ENCODE measurements around the gene MUC5B. TPM values are rescaled to one million over a fixed set of nuclear protein-coding genes. Genes with fewer than 3 reads are reported as not detected.
"Not testable (repeated sequence)": the region's sequence is repeated elsewhere in the genome, so short reads cannot be mapped to it uniquely, and the experiment has no call there.

The MUC5B gene
- total RNA-seq, 1 experiment from 2014 or later = under 0.01 TPM

DNA sequence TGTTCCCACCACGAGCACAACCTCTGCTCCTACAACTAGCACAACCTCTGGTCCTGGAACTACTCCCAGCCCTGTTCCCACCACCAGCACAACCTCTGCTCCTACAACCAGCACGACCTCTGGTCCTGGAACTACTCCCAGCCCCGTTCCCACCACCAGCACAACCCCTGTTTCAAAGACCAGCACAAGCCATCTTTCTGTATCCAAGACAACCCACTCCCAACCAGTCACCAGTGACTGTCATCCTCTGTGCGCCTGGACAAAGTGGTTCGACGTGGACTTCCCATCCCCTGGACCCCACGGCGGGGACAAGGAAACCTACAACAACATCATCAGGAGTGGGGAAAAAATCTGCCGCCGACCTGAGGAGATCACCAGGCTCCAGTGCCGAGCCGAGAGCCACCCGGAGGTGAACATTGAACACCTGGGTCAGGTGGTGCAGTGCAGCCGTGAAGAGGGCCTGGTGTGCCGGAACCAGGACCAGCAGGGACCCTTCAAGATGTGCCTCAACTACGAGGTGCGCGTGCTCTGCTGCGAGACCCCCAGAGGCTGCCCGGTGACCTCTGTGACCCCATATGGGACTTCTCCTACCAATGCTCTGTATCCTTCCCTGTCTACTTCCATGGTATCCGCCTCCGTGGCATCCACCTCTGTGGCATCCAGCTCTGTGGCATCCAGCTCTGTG lies 30.9 kb upstream of the MUC5B start:
- not testable (repeated sequence) for DNase-seq (ENCODE audit: extremely low read depth, low read depth)

GRCh38 chr11:1192741-1193325 lies 30.0 kb upstream of the MUC5B start:
- no peak for DNase-seq (ENCODE audit: extremely low read depth, low read depth)

DNA sequence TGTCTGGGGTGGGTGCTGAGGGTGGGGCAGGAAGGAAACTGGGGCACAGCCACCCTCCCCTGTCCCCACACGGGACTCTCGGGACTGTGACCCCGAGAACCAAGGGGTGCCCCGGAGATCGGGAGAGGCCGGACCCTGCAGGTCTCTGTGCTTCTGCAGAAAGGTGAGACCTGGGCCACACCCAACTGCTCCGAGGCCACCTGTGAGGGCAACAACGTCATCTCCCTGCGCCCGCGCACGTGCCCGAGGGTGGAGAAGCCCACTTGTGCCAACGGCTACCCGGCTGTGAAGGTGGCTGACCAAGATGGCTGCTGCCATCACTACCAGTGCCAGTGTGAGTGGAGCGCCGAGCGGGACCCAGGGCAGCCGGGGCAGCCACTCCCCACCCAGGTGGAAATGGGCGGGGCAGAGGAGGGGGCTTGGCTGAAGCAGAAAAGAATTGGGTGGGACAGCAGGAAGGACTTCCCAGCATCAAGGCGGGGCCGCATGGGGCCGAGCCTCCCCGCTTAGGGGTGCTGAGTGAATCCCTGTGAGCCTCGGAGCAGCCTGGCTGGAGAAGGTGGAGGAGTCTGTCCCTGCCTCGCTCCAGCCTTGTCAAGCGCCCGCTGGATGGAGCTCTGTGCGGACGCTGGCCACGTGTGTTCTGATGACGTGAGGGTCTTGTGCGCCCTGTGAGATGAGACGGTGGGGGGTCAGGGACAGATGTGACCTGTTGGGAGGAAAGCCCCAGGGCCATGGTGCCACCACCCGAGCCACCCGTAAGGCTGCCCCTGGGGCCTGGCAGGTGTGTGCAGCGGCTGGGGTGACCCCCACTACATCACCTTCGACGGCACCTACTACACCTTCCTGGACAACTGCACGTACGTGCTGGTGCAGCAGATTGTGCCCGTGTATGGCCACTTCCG lies 29.3 kb upstream of the MUC5B start:
- DNase-seq (ENCODE audit: extremely low read depth, low read depth) = no peak

DNA sequence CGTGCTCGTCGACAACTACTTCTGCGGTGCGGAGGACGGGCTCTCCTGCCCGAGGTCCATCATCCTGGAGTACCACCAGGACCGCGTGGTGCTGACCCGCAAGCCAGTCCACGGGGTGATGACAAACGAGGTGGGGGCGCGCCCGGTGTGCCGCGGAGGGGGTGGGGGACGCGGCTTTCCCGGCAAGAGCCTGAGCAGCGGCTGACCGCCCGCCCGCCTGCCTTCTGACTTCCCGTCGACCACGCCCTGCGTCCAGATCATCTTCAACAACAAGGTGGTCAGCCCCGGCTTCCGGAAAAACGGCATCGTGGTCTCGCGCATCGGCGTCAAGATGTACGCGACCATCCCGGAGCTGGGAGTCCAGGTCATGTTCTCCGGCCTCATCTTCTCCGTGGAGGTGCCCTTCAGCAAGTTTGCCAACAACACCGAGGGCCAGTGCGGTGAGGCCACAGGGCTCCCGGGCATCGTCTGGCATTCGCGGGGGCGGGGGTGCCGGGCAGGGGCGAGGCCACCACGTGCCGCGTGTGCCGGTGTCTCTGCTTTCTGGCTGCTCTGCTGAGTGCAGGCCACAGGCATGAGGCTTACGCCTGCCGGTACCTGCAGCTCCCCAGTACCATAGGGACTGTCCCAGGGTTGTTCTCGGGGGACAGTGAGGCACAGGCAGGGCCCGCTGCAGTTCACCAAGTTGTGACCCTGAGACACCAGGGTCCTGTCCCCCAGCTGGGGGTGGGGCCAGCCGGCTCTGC lies 28.5 kb upstream of the MUC5B start:
- no peak for DNase-seq (ENCODE audit: extremely low read depth, low read depth)

- no peak for DNase-seq (ENCODE audit: extremely low read depth, low read depth)
Observed at GRCh38 chr11:1194977-1195681, 27.7 kb upstream of the MUC5B start.

DNA sequence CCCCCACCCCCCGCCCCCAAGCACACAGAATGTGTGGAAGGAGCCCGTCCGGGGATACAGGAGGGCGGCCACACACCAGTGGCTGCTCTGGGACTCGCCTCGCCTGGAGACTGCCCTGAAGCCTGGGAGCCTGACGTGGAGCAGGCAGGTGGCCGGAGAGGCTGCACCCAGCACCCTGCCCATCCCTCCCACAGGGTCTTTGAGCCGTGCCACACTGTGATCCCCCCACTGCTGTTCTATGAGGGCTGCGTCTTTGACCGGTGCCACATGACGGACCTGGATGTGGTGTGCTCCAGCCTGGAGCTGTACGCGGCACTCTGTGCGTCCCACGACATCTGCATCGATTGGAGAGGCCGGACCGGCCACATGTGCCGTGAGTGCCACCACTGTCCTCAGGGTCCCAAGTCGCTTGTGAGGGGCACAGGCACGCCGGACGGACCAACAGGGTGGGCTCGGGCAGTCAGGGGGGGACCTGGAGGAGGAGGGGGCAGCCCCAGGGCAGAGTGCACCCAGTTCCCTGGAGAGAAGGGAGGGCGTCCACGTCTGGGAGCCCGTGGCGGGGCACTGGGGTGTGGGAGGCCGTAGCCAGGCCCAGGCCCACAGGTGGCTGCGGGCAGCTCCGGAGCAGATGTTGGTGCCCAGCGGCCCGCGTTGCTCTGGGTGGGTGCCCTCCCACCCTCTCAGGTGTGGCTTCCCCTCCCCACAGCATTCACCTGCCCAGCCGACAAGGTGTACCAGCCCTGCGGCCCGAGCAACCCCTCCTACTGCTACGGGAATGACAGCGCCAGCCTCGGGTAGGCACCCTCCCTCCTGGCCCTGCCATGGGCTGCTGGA lies 27.0 kb upstream of the MUC5B start:
- DNase-seq (ENCODE audit: extremely low read depth, low read depth) = no peak

DNA sequence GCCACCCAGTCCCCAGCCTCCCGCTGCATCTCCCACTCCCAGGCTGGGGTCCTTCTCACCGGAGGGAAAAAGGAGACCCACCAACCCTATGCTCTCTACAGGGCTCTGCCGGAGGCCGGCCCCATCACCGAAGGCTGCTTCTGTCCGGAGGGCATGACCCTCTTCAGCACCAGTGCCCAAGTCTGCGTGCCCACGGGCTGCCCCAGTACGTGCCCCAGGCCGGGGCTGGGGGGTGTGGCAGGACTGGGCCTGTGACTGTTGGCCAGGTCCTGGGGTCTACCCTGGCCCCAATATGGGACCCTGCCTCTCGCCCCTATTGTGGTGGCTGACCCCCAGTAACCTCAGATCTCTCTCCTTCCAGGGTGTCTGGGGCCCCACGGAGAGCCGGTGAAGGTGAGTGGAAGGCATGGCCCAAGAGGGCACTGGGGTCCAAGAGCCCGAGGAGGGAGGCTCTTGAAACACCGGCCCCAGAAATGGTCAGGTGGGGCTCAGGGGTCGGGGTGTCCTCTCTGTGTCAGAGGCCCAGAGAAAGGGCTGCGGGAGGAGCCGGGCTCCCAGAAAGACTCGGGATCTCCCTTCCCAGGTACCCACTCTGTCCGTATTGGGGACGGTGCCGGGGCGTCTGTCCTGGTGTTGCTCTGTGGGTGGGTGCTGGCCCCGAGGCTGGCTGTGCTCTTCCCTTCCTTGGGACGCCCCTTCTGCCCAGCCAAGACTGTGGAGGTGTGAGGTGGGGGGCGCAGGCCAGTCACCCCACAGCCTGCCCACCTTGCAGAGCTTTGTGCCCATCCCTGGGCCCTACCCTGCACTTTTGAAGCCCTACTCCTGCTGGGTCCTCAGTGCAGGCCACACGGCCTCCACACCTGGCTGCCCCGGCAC lies 26.1 kb upstream of the MUC5B start:
- no peak for DNase-seq (ENCODE audit: extremely low read depth, low read depth)

DNA sequence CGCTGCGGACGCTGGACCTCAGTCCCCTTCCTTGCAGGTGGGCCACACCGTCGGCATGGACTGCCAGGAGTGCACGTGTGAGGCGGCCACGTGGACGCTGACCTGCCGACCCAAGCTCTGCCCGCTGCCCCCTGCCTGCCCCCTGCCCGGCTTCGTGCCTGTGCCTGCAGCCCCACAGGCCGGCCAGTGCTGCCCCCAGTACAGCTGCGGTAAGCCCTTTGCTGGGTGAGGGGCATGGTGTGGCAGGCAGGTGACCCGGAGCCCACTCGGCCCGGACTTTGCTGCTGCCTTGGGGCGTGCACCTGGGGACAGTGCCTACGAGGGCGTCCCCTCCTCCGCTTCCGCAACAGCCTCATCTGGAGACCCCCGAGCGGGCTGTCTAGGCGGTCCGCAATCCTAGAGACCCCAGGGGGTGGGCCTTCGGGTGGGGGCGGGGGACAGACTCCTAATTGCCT lies 25.4 kb upstream of the MUC5B start:
- DNase-seq (ENCODE audit: extremely low read depth, low read depth) = no peak

GRCh38 chr11:1197886-1198560 lies 24.8 kb upstream of the MUC5B start:
- no peak for DNase-seq (ENCODE audit: extremely low read depth, low read depth)

- DNase-seq (ENCODE audit: extremely low read depth, low read depth) = no peak
Observed at GRCh38 chr11:1198561-1199240, 24.2 kb upstream of the MUC5B start.

GRCh38 chr11:1199241-1199750 lies 23.6 kb upstream of the MUC5B start:
- DNase-seq (ENCODE audit: extremely low read depth, low read depth) = no peak

DNA sequence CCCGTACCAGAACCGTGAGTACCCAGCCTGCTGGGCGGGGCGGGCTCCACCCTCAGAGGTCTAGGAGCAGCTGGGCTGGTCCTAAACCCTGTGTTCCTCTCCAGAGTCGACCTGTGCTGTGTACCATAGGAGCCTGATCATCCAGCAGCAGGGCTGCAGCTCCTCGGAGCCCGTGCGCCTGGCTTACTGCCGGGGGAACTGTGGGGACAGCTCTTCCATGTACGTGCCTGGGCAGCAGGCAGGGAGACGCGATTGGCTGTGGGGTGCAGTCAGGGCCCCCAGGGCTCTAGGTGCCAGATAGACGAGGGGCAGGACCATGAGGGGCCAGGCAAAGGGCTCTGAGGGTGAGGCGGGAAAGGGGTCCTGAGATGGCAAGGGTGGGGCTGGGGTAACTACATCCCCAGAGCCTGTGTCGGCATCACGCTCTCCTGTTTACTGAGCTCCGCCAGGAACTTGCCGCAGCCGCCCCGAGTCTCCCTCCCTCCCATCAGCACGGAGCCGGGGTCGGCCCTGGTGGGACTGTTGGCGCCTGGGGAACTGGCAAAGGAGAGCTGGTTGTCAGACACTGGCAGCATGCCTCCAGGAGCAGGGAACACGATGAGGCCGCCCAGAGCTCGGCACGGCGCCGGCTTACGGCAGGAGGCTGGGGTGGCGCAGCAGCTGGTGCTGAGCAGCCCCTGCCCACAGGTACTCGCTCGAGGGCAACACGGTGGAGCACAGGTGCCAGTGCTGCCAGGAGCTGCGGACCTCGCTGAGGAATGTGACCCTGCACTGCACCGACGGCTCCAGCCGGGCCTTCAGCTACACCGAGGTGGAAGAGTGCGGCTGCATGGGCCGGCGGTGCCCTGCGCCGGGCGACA lies 22.9 kb upstream of the MUC5B start:
- DNase-seq (ENCODE audit: extremely low read depth, low read depth) = no peak

DNA sequence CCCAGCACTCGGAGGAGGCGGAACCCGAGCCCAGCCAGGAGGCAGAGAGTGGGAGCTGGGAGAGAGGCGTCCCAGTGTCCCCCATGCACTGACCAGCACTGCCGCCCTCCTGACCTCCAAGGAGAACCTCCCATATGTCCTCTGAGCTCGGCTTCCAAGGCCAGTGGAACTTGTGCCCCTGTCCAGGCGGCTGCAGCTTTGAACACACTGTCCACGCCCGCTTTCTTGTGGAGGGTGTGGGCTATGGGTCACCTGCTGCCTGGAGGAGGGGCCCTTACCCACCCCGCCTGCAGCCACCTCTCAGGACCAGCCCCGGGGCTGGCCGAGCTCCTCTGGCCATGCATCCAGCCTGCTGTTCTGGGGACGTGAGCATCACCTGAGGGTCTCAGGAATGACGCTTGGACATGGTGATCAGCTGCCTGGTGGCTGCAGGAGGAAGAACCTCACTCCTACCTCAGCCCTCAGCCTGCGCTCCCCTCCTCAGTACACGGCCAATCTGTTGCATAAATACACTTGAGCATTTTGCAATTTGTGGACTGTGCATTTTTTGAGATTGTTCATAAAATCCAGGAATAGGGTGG lies 22.2 kb upstream of the MUC5B start:
- DNase-seq (ENCODE audit: extremely low read depth, low read depth) = no peak

GRCh38 chr11:1201395-1202153 lies 21.3 kb upstream of the MUC5B start:
- DNase-seq (ENCODE audit: extremely low read depth, low read depth) = no peak

Measured in NCI-H460 (cell line).